Stimulated activated CD4-positive, alpha-beta T cell treated with anti-CD3 and anti-CD28 coated beads, Interleukin-4, amount 100 ng/mL, for 1 hour (primary cell): ENCODE measurements around the gene SNTA1.
"Not testable (repeated sequence)": the region's sequence is repeated elsewhere in the genome, so short reads cannot be mapped to it uniquely, and the experiment has no call there.

Experiments used
- DNase-seq: peaks from one replicate; pipeline ENCODE4 v3.0.0-alpha.2; 2020

The SNTA1 gene

DNA sequence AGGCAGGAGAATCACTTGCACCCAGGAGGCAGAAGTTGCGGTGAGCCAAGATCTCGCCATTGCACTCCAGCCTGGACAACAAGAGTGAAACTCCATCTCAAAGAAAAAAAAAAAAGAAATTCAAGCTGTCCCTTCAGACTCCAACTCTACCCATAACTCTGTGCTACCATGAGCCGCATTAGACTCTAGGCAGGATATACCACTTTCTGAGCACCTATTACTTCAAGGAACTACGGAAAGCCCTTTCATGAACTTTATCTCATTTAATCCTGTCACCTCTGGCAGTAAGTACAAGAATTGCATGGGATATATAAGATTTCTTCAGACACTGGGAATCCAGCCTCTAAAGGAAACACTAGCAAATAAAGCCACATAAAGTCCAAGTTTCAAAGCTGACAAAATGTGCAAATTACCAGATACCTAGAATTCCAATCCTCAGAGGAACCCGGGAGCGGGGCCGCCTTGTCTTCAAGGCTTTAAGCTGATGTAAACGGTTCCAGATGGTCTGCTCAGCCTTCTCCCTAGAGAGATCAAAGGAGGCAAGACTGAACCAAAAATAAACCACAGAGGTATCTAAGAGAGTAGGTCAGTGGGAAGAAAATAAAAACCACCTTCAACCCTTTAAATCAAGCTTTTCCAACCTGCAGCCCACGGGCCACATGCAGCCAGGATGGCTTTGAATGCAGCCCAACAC, 51.7 kb downstream of the SNTA1 start:
- no peak for DNase-seq

DNA sequence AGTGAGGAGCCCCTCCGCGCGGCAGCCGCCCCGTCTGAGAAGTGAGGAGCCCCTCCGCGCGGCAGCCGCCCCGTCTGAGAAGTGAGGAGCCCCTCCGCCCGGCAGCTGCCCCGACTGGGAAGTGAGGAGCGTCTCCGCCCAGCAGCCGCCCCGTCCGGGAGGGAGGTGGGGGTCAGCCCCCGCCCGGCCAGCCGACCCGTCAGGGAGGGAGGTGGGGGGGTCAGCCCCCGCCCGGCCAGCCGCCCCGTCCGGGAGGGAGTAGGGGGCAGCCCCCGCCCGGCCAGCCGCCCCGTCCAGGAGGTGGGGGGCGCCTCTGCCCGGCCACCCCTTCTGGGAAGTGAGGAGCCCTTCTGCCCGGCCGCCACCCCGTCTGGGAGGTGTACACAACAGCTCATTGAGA, 54.2 kb downstream of the SNTA1 start:
- not testable (repeated sequence) for DNase-seq

DNA sequence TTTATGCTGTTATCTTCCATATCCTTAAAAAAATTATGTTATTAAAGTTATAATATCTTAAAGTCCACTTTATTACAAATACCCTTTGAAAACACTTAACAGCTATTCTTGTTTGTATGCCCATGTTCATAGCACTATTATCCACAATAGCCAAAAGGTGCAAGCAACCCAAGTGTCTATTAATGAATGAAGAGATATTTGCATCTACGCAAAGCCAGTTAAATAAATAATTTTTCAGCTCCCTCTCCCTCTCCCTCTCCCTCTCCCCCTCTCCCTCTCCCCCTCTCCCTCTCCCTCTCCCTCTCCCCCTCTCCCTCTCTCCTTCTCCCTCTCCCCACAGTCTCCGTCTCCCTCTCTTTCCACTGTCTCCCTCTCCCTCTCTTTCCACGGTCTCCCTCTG, 55.3 kb downstream of the SNTA1 start:
- DNase-seq: no peak

DNA sequence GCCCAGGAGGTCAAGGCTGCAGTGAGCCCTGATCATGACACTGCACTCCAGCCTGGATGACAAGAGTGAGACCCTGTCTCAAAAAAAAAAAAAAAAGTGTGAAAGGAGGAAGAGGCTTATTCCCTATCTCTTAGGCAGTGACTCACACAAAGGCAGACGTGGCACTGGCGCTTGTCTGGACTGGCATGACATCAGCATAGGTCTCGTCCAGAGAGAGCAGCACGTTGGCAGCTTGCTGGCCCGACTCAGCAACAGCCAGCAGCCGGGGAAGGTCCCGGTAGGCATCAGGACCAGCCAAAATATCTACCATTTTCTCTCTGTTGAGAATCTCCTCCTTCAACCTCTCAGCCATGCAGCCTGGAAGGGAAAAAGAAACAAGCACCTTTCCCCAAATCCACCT, 56.4 kb downstream of the SNTA1 start:
- DNase-seq: no peak

DNA sequence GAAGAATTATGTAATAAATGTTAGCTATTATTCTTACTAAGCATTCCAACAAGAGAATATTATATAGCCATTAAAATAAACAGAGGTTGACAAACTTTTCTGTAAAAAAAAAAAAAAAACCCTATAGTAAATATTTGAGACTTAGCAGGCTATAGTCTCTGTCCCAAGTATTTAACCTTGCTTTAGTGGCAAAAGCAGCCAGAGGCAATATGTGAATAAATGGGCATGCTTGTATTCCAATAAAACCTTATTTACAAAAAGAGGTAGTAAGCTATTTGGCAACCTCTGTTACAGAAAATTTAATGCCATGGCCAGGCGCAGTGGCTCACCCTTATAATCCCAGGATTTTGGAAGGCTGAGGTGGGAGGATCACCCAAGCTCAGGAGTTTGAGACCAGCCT, 56.9 kb downstream of the SNTA1 start:
- DNase-seq: no peak

DNA sequence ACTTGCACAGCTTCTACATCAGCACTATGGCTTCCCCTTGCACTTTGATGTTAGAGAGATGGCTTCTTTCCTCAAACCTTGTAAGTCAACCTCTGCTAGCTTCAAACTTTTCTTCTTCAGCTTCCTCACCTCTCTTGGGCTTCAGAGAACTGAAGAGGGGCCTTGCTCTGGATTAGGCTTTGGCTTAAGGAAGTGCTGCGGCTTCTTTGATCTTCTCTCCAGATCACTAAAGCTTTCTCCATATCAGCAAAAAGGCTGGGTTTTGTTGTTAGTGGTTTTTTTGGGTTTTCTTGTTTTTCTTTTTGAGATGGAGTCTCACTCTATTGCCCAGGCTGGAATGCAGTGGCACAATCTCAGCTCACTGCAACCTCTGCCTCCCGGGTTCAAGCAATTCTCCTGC, 66.2 kb downstream of the SNTA1 start:
- DNase-seq: no peak

DNA sequence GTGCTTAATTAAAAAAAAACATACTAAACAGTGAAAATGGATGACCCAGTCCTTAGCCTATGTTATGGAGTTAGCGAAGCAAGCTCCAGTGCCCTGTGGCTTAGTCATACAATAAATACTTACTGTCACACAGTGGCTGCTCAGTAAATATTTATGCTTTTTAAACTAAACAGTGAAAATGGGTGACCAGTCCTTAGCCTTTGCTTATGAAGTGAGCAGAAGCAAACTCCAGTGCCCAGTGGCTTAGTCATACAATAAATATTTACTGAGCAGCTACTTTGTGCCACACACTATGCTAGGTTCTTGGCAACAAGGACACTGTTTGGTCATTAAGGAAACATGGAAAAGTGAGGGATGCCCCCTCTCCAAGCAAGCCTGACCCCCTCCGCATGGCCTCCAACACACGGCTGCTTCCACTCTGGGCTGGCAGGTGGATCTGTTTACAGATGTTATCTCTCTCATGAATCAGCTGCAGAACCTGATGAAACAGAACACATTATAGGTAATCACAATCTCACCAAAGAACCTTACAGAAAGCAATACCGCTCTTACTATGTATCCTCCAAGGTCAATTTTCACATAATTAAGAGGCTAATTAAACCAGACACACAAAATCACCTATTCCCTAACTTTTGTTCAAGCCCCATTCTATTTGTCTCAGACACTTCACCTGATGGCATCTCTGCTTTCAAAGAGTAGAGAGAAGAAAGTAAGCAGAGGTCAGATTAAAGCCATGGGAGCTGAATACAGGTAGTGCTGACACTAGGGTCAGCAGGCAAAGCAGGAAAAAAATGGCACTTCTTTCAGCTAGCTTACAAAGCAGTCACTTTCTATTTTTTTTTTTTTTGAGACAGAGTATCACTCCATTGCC, 69.6 kb downstream of the SNTA1 start:
- no peak for DNase-seq

DNA sequence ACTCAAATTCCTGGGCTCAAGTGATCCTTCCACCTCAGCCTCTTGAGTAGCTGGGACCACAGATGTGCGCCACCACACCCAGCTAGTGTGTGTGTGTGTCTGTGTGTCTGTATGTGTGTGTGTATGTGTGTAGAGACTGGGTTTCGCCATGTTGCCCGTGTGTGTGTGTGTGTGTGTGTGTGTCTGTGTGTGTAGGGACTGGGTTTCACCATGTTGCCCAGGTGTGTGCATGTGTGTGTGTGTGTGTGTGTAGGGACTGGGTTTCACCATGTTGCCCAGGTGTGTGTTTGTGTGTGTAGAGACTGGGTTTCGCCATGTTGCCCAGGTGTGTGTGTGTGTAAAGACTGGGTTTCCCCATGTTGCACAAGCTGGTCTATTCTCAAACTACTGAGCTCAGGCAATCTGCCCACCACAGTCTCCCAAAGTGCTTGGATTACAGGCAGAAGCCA, 70.5 kb downstream of the SNTA1 start:
- DNase-seq: no peak

DNA sequence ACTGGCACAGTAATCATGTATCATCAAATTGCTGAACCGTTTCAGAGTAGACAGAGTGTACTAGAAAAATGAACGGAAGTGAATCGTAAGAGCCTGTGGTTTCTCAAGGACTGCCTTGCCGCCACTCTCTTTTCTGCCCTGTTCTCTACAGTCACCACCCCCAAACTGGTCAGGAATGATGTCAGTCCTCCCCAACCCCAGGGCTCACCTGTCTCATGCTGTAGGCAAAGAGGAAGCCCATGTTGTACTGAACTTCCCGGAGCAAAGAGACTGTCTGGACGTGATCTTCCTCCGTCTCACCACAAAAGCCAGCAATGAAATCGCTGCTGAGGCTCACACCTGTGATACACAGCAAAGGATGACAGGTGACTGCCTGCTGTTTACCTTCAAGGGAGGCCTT, 73.3 kb downstream of the SNTA1 start:
- peak; percentile 9 for DNase-seq

DNA sequence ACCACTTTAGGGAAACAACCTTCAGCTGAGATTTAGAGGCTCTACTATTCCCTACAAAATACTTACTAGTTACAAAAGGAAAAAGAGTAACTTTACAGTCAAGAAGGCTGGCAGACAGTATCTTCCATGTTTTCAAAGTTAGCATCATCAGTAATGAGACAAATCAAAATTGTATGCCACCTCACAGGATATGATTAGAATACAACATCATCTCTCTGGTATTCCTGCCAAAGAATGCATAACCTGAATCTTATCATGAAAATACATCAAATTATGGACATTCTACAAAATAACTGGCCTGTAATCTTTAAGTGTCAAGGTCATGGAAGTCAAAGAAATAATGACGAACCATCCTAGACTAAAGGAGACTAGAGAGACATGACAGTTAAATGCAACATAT, 80.7 kb downstream of the SNTA1 start:
- DNase-seq: no peak

DNA sequence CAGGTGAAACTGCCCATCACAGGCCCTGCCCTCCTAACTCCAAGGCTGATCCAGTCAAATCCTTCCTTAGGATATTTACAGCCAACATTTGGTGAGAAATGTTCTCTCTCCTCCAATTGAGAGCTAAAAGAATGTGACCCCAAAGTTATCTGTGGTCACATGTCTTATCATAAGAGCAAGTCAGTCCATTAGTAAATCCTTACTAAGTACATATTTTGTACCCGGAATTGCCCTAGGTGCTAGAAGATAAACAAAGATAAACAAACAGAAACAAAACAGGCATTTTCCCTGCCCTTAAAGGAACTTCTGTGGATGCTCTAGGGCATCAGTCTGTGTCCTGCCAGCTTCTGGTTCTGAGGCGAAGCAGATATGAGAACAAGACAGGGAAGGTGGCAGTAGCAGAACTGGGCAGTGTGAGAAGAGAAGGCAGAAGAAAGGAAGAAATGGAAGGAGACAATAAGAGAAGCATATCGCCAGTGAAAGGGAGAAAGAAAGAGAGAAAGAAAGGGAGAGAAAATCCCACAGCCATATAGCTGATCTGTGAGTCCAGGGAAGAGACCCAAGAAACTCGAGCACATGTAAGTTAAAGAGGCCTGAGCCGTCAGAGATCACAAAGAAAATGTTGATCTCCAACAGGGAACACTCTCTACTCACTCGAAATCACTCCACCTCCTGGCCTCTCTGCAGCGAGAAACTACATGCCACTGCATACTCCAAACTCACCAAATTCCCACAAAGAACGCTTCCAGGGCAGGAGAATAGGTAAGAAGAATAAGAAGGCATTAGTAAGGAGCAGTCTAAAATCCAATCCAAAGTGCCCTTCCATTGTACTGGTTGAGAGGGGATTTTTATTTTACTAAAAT, 83.9 kb downstream of the SNTA1 start:
- no peak for DNase-seq
